Liver (tissue), 9 donors: ENCODE results near the gene ARSJ. TPM values are rescaled to one million over a fixed set of nuclear protein-coding genes. Genes with fewer than 3 reads are reported as not detected.

Source experiments
- DNase-seq: peaks from one replicate; pipeline ENCODE4 v3.0.0-alpha.2; 2017; ENCODE audit warnings: low spot score
- H3K27ac ChIP-seq, 2 donors: one replicate each; pipeline ENCODE4 v1.7.0; 2013; ENCODE audit warnings: inconsistent platforms in 2 of 2, low read length in 2 of 2, control low read depth in 1 of 2, low read depth in 1 of 2, mild to moderate bottlenecking in 1 of 2
- H3K27me3 ChIP-seq, 4 donors: one replicate each; pipeline versions ENCODE4 v1.6.1 to v1.7.0; 2013; ENCODE audit warnings: low read length in 3 of 4, inconsistent platforms in 1 of 4, mild to moderate bottlenecking in 1 of 4, moderate library complexity in 1 of 4; ENCODE audit not compliant: control insufficient read depth in 4 of 4, insufficient read depth in 4 of 4
- H3K36me3 ChIP-seq, 4 donors: one replicate each; pipeline versions ENCODE4 v1.6.1 to v1.7.0; 2013; ENCODE audit warnings: low read length in 3 of 4, mild to moderate bottlenecking in 3 of 4, low read depth in 1 of 4, moderate library complexity in 1 of 4; ENCODE audit not compliant: control insufficient read depth in 4 of 4, insufficient read depth in 3 of 4
- H3K4me1 ChIP-seq, 4 donors: one replicate each; pipeline versions ENCODE4 v1.6.1 to v1.7.0; 2013; ENCODE audit warnings: low read length in 3 of 4, mild to moderate bottlenecking in 3 of 4, moderate library complexity in 1 of 4; ENCODE audit not compliant: control insufficient read depth in 4 of 4, insufficient read depth in 4 of 4
- H3K4me3 ChIP-seq, 3 donors: one replicate each; pipeline versions ENCODE4 v1.6.1 to v1.7.0; 2013; ENCODE audit warnings: low read length in 3 of 3, control low read depth in 1 of 3, low read depth in 1 of 3, mild to moderate bottlenecking in 1 of 3
- H3K9ac ChIP-seq, 2 donors: one replicate each; pipeline ENCODE4 v1.7.0; 2013; ENCODE audit warnings: low read length in 2 of 2, mild to moderate bottlenecking in 2 of 2, moderate library complexity in 2 of 2, control low read depth in 1 of 2, low read depth in 1 of 2
- H3K9me3 ChIP-seq, 4 donors: one replicate each; pipeline versions ENCODE4 v1.6.1 to v1.7.0; 2013; ENCODE audit warnings: low read length in 3 of 4; ENCODE audit not compliant: control insufficient read depth in 4 of 4
- EGR1 ChIP-seq, 2 donors: IDR thresholded peaks; 2 replicates each; pipeline ENCODE4 v1.6.1; 2016 to 2018; ENCODE audit warnings: antibody characterized with exemption in 2 of 2, low read depth in 2 of 2
- FOXA1 ChIP-seq: IDR thresholded peaks from 2 replicates; pipeline ENCODE4 v1.6.1; 2016; ENCODE audit warnings: antibody characterized with exemption
- GABPA ChIP-seq, 2 donors: IDR thresholded peaks in 1 of 2; conservative IDR thresholded peaks in 1 of 2; 2 replicates each; pipeline ENCODE4 v1.6.1; 2016; ENCODE audit warnings: antibody characterized with exemption in 2 of 2, mild to moderate bottlenecking in 1 of 2, moderate library complexity in 1 of 2
- HNF4A ChIP-seq, 2 donors: conservative IDR thresholded peaks; 2 replicates each; pipeline ENCODE4 v1.6.1; 2016; ENCODE audit warnings: antibody characterized with exemption in 2 of 2, mild to moderate bottlenecking in 2 of 2
- HNF4G ChIP-seq: IDR thresholded peaks from 2 replicates; pipeline ENCODE4 v1.6.1; 2016; ENCODE audit warnings: antibody characterized with exemption
- JUND ChIP-seq, 2 donors: IDR thresholded peaks; 2 replicates each; pipeline ENCODE4 v1.6.1; 2016; ENCODE audit warnings: antibody characterized with exemption in 2 of 2
- MAX ChIP-seq: IDR thresholded peaks from 2 replicates; pipeline ENCODE4 v1.6.1; 2016; ENCODE audit warnings: antibody characterized with exemption
- NR2F2 ChIP-seq: IDR thresholded peaks from 2 replicates; pipeline ENCODE4 v1.6.1; 2016; ENCODE audit warnings: antibody characterized with exemption
- RAD21 ChIP-seq, 2 donors: IDR thresholded peaks; 2 replicates each; pipeline ENCODE4 v1.6.1; 2016; ENCODE audit warnings: antibody characterized with exemption in 2 of 2, mild to moderate bottlenecking in 2 of 2
- SP1 ChIP-seq: IDR thresholded peaks from 2 replicates; pipeline ENCODE4 v1.6.1; 2018; ENCODE audit warnings: antibody characterized with exemption, mild to moderate bottlenecking
- TAF1 ChIP-seq: conservative IDR thresholded peaks from 2 replicates; pipeline ENCODE4 v1.6.1; 2016; ENCODE audit warnings: antibody characterized with exemption, mild to moderate bottlenecking
- YY1 ChIP-seq: IDR thresholded peaks from 2 replicates; pipeline ENCODE4 v1.6.1; 2016; ENCODE audit warnings: antibody characterized with exemption, mild to moderate bottlenecking
- WGBS: extraction: QIAGEN DNeasy Blood & Tissue Kit; methylation state at CpG from one replicate; pipeline ENCODE4 v1.1.7; 2013; 5-methylcytosine and 5-hydroxymethylcytosine counted together
- polyA plus RNA-seq, 2 donors: library from polyadenylated mRNA; stranded (reverse) in 1 of 2; unstranded in 1 of 2; fragments of 200-250 nt in 1 of 2; fragments of >200 nt in 1 of 2; fragmentation: Nextera tagmentation in 1 of 2; extraction: Ambion mirVana in 1 of 2; gene quantifications; one replicate each; pipeline versions ENCODE4 v1.2.1 to v1.2.3, GENCODE V29; 2013 to 2015
- total RNA-seq, 2 donors: library from RNA; depleted of rRNA; stranded (reverse); fragments of >200 nt; gene quantifications; one replicate each; pipeline ENCODE4 v1.2.3, GENCODE V29; 2014
- TF ChIP-seq, protein P1 (sequence below): fragments of 150-350 bp; IDR thresholded peaks from 2 replicates; pipeline ENCODE4 v1.5.1; 2017; ENCODE audit warnings: improper control_type of control experiment, low read depth, low read length; ENCODE audit not compliant: missing input control
- TF ChIP-seq, protein P2 (sequence below): IDR thresholded peaks from 2 replicates; pipeline ENCODE4 v1.6.1; 2016; ENCODE audit warnings: antibody characterized with exemption
- TF ChIP-seq, protein P3 (sequence below): IDR thresholded peaks from 2 replicates; pipeline ENCODE4 v1.6.1; 2016; ENCODE audit warnings: antibody characterized with exemption, mild to moderate bottlenecking
- donor health status: healthy.
- donor health status: healthy.
- donor health status: healthy.
- donor health status: healthy.
- donor health status: healthy.

The ARSJ gene
- total and polyA plus RNA-seq, 4 donors: 0.56 to 1.8 (median 0.95) TPM

GRCh38 chr4:113996599-113997177 is 17.2 kb upstream of the ARSJ start:
- DNase-seq: no peak
- Histone ChIP-seq H3K27ac (no peak overlapping the region), H3K27me3 (no peaks in the 10 kb centered on the region), H3K9ac (no peak overlapping the region), H3K4me1 (no peaks in the 10 kb centered on the region), H3K9me3 (no peaks in the 10 kb centered on the region), H3K4me3 (no peak overlapping the region), H3K36me3 (no peaks in the 10 kb centered on the region)
- WGBS: 67% methylated on average over 4 of the region's 4 CpGs
- TF ChIP-seq RAD21 (IDR thresholded peaks at IDR 0.05): no peak
- no peak for TF ChIP-seq HNF4G
- TF ChIP-seq, protein P1, sequence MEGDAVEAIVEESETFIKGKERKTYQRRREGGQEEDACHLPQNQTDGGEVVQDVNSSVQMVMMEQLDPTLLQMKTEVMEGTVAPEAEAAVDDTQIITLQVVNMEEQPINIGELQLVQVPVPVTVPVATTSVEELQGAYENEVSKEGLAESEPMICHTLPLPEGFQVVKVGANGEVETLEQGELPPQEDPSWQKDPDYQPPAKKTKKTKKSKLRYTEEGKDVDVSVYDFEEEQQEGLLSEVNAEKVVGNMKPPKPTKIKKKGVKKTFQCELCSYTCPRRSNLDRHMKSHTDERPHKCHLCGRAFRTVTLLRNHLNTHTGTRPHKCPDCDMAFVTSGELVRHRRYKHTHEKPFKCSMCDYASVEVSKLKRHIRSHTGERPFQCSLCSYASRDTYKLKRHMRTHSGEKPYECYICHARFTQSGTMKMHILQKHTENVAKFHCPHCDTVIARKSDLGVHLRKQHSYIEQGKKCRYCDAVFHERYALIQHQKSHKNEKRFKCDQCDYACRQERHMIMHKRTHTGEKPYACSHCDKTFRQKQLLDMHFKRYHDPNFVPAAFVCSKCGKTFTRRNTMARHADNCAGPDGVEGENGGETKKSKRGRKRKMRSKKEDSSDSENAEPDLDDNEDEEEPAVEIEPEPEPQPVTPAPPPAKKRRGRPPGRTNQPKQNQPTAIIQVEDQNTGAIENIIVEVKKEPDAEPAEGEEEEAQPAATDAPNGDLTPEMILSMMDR: no peak
- TF ChIP-seq JUND (IDR thresholded peaks at IDR 0.05): no peak
- TF ChIP-seq, protein P2, sequence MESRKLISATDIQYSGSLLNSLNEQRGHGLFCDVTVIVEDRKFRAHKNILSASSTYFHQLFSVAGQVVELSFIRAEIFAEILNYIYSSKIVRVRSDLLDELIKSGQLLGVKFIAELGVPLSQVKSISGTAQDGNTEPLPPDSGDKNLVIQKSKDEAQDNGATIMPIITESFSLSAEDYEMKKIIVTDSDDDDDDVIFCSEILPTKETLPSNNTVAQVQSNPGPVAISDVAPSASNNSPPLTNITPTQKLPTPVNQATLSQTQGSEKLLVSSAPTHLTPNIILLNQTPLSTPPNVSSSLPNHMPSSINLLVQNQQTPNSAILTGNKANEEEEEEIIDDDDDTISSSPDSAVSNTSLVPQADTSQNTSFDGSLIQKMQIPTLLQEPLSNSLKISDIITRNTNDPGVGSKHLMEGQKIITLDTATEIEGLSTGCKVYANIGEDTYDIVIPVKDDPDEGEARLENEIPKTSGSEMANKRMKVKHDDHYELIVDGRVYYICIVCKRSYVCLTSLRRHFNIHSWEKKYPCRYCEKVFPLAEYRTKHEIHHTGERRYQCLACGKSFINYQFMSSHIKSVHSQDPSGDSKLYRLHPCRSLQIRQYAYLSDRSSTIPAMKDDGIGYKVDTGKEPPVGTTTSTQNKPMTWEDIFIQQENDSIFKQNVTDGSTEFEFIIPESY: no peak
- TF ChIP-seq SP1: no peak
- no peak for TF ChIP-seq NR2F2
- TF ChIP-seq FOXA1: no peak

- TF ChIP-seq, protein P3, sequence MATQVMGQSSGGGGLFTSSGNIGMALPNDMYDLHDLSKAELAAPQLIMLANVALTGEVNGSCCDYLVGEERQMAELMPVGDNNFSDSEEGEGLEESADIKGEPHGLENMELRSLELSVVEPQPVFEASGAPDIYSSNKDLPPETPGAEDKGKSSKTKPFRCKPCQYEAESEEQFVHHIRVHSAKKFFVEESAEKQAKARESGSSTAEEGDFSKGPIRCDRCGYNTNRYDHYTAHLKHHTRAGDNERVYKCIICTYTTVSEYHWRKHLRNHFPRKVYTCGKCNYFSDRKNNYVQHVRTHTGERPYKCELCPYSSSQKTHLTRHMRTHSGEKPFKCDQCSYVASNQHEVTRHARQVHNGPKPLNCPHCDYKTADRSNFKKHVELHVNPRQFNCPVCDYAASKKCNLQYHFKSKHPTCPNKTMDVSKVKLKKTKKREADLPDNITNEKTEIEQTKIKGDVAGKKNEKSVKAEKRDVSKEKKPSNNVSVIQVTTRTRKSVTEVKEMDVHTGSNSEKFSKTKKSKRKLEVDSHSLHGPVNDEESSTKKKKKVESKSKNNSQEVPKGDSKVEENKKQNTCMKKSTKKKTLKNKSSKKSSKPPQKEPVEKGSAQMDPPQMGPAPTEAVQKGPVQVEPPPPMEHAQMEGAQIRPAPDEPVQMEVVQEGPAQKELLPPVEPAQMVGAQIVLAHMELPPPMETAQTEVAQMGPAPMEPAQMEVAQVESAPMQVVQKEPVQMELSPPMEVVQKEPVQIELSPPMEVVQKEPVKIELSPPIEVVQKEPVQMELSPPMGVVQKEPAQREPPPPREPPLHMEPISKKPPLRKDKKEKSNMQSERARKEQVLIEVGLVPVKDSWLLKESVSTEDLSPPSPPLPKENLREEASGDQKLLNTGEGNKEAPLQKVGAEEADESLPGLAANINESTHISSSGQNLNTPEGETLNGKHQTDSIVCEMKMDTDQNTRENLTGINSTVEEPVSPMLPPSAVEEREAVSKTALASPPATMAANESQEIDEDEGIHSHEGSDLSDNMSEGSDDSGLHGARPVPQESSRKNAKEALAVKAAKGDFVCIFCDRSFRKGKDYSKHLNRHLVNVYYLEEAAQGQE: no peak
- TF ChIP-seq MAX (no peak), HNF4A (conservative IDR thresholded peaks at IDR 0.05) (no peak), YY1 (no peak), EGR1 (IDR thresholded peaks at IDR 0.05; ENCODE audit: low read depth in 2 of 2) (no peak), NR2F2 (no peak), TAF1 (no peak), GABPA (IDR thresholded peaks at IDR 0.05 in 1 of 2, conservative IDR thresholded peaks at IDR 0.05 in 1 of 2) (no peak), RAD21 (IDR thresholded peaks at IDR 0.05) (no peak), HNF4G (no peak)
- TF ChIP-seq, protein P2: no peak
- Histone ChIP-seq H3K4me1 (no peaks in the 10 kb centered on the region), H3K9ac (no peak overlapping the region), H3K36me3 (no peaks in the 10 kb centered on the region), H3K9me3 (no peaks in the 10 kb centered on the region), H3K27me3 (no peaks in the 10 kb centered on the region), H3K4me3 (no peak overlapping the region), H3K27ac (no peak overlapping the region)
- DNase-seq: no peak
Measured at GRCh38 chr4:113993887-113994286, 14.4 kb upstream of the ARSJ start.
